HG02588 (cell line): ENCODE measurements around the gene CLMN.
"Not testable (repeated sequence)": the region's sequence is repeated elsewhere in the genome, so short reads cannot be mapped to it uniquely, and the experiment has no call there.

Source experiments
- ATAC-seq: cut with Tn5 transposase; IDR thresholded peaks from one replicate; pipeline ENCODE4 v1.9.1; 2021; ENCODE audit warnings: mild to moderate bottlenecking, moderate library complexity; ENCODE audit not compliant: unreplicated experiment

The CLMN gene

GRCh38 chr14:95289323-95290010 is 30.2 kb downstream of the CLMN start:
- no peak for ATAC-seq

DNA sequence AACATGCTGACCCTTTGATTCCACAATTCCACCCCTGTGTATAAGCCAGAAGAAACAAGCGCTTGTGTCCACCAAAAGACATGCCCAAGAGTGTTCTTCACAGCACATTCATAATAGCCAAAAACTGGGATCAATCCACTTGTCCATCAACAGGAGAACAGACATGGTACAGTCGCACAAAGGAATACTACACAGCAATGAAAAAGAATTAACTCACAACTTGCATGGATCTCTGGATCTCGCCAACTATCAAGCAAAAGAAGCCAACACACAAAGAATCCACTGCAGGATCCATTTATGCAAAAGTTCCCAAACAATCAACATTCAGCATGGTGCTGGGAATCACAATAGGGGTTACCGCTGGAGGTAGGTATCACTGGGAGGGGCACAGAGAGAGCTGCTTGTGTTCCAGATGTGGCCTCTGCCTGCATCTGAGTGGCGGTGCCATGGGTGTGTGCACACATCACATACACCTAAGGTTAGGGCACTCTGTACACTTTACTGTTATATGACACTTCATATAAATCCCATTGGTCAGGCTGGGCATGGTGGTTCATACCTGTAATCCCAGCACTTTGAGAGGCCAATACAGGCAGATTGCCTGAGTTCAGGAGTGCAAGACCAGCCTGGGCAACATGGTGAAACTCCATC is 30.9 kb downstream of the CLMN start:
- ATAC-seq = no peak

GRCh38 chr14:95287176-95287754 is 32.4 kb downstream of the CLMN start:
- ATAC-seq = no peak

GRCh38 chr14:95286645-95287044 is 33.1 kb downstream of the CLMN start:
- ATAC-seq = no peak

GRCh38 chr14:95285566-95285965 is 34.1 kb downstream of the CLMN start:
- ATAC-seq = no peak

DNA sequence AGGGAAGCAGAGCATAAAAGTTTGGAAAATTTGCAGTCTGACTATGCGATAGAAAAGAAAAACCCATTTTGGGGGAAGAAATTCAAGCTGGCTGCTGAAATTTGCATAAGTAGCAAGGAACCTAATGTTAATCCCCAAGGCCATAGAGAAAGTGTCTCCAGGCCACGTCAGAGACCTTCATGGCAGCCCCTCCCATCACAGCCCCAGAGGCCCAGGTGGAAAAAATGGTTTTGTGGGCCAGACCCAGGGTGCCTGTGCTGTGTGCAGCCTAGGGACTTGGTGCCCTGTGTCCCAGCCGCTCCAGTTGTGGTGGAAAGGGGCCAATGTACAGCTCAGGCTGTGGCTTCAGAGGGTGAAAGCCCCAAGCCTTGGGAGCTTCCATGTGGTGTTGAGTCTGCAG is 35.9 kb downstream of the CLMN start:
- ATAC-seq = not testable (repeated sequence)

- not testable (repeated sequence) for ATAC-seq
Measured at GRCh38 chr14:95282986-95283380, 36.7 kb downstream of the CLMN start.

GRCh38 chr14:95282354-95282985 is 37.2 kb downstream of the CLMN start:
- no peak for ATAC-seq

- ATAC-seq = no peak
Measured at GRCh38 chr14:95281560-95282176, 38.0 kb downstream of the CLMN start.

DNA sequence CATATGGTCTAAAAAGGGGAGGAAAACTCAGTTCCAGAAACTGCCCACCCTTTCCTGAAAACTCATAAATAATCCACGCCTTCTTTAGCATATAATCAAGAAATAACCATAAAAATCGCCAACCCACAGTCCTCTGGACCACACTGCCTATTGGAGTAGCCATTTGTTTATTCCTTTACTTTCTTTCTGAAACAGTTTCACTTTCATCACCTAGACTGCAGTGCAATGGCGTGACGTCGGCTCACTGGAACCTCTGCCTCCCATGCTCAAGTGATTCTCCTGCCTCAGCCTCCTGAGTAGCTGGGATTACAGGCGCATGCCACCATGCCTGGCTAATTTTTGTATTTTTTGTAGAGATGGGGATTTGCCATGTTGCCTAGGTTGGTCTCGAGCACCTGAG is 44.2 kb downstream of the CLMN start:
- ATAC-seq = no peak

DNA sequence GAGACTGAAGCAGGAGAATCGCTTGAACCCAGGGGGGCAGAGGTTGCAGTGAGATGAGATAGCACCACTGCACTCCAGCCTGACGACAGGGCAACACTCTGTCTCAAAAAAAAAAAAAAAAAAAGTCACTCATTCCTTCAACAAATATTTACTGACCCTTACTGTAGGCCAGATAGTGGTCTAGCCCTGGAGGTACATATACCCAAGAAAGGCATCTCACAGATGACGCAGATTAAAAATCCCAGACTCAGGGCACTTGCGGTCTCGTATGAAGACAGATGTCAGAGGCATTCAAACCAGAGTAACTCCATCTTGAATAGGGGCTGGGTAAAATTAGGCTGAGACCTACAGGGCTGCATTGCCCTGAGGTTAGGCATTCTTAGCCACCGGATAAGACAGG is 44.8 kb downstream of the CLMN start:
- ATAC-seq = no peak

GRCh38 chr14:95274279-95274678 is 45.4 kb downstream of the CLMN start:
- no peak for ATAC-seq

- no peak for ATAC-seq
Measured at GRCh38 chr14:95273001-95273978, 46.4 kb downstream of the CLMN start.

DNA sequence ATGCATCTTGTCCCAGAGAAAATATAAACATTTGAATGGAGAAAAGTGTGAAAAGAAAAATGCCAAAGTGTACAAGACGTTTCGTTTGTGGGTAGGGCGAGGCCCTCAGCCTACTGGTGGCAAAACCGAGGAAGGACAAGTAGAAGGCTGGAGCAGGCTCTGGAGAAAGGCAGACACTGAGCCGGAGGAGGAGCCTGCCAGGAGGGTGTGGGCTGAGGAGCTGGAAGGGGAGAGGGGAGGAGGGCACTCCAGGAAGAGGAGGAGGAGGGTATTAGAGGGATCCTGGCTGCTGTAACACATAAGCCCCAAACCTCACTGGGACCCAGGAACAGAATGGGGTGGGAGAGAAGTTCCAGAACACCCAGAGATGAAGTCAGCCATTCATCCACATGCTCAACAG is 47.7 kb downstream of the CLMN start:
- ATAC-seq = no peak

GRCh38 chr14:95270203-95270602 is 49.5 kb downstream of the CLMN start:
- no peak for ATAC-seq

DNA sequence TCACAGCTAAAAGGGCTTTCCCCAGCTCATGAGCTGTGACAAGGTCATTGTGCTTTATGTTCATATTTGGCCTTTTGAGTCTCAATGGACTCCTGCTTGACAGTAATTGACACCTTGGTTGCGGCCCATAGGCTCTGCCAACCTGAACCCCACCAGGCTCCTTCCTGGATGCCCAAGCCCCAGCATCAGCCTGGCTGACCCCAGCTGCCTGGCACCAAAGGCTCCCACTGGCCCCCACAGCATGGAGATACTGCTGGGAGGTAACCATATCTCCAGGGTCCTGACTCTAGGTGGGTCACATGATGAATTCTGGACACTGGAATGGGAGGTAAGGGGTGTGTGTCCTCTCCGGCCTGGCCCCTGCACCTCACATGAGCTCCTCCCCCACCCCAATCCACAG is 50.2 kb downstream of the CLMN start:
- no peak for ATAC-seq

DNA sequence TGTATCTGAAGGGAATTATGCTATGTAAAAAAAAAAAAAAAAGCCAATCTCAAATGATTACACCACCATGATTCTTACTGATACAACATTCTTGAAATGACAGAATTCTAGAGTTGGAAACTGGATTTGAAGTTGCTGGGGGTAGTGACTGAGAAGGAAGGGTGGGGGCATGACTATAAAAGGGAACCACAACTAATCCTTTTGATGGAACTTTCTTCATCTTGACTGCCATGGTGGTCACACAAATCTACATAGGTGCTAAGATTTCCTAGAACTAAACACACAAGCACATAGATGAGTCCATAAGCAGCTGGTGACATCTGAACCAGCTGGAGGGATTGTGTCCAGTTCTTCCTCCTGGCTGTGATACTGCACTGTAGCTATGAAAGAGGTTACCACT is 51.4 kb downstream of the CLMN start:
- no peak for ATAC-seq

- ATAC-seq = no peak
Measured at GRCh38 chr14:95267306-95267705, 52.4 kb downstream of the CLMN start.

DNA sequence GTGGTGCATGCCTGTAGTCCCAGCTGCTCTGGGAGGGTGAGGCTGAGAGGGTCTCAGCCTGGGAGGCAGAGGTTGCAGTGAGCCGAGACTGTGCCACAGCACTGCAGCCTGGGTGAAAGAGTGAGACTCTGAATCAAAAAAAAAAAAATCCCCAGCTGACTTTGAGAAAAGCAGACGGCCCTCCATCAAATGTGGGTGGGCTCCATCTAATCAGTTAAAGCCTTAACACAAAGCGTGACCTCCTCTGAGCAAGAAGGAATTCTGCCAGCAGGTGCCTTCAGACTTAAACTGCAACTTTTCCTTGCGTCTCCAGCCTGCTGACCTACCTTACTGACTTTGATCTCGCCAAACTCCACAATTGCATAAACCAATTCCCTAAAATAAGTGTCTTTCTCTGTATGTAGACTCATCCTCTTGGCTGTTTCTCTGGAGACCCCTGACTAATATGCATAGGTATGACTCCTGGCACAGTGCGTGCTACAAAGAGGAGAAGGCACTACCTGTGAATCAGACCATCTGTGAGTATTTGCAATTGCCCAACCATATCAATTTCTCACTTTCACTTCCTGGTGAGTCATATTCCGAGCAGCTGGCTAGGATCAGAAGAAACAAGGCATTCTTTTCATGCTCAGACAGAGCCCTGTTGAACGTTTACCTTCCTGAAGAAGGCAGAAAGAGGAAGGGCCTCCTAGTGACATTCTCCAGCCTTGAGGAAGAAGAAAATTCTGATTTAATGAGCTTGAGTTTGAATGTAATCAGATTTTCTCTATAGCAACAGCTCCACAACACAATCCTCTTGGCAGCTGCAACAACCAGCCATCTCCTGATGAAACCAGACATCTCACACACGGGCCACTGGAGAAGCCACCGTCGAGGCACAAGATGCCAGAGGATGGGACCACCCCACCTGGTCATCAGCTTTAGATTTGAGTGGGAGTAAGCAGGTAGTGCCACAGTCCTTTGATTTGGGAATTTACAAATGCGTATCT is 54.3 kb downstream of the CLMN start:
- ATAC-seq = peak; percentile 89
